ENCODE measurements around the gene PNPLA6.

Gene PNPLA6

GRCh38 chr19:7561325-7561724 is 25.8 kb downstream of the PNPLA6 start:
- no peaks in the 10 kb centered on the region for H3K36me3 ChIP-seq (ENCODE audit: insufficient read depth)
- H3K9ac ChIP-seq, result no peak overlapping the region
- H3K4me2 ChIP-seq, result no peak overlapping the region
- H4K20me1 ChIP-seq (ENCODE audit: insufficient read depth), result no peaks in the 10 kb centered on the region
- H3K79me2 ChIP-seq (ENCODE audit: insufficient read depth, low read depth), result no peaks in the 10 kb centered on the region
- no peaks in the 10 kb centered on the region; the same call in 1 of the 2 replicates for H3K27me3 ChIP-seq (ENCODE audit: insufficient read depth, low read depth)
- no peak overlapping the region for H3K27ac ChIP-seq
- H3K4me3 ChIP-seq (IDR thresholded peaks at IDR 0.05; ENCODE audit: insufficient read depth, low read depth, low read length), result no peak overlapping the region
- no peak overlapping the region for H2AFZ ChIP-seq (ENCODE audit: low read depth)
- H3K4me1 ChIP-seq (ENCODE audit: low read depth, poor library complexity, severe bottlenecking), result no peaks in the 10 kb centered on the region
- no peak for TF ChIP-seq CTCF (conservative IDR thresholded peaks at IDR 0.05; ENCODE audit: low read depth, low read length)

GRCh38 chr19:7562646-7563393 is 27.3 kb downstream of the PNPLA6 start:
- Histone ChIP-seq H2AFZ (ENCODE audit: low read depth) (no peak overlapping the region), H3K4me1 (ENCODE audit: low read depth, poor library complexity, severe bottlenecking) (no peaks in the 10 kb centered on the region), H3K27me3 (ENCODE audit: insufficient read depth, low read depth) (no peaks in the 10 kb centered on the region; the same call in 1 of the 2 replicates), H3K4me2 (no peak overlapping the region), H3K9ac (no peak overlapping the region), H3K79me2 (ENCODE audit: insufficient read depth, low read depth) (no peaks in the 10 kb centered on the region), H3K4me3 (IDR thresholded peaks at IDR 0.05; ENCODE audit: insufficient read depth, low read depth, low read length) (no peak overlapping the region), H3K27ac (no peak overlapping the region), H3K36me3 (ENCODE audit: insufficient read depth) (no peaks in the 10 kb centered on the region), H4K20me1 (ENCODE audit: insufficient read depth) (no peaks in the 10 kb centered on the region)
- no peak for TF ChIP-seq CTCF (conservative IDR thresholded peaks at IDR 0.05; ENCODE audit: low read depth, low read length)

GRCh38 chr19:7564866-7565265 is 29.3 kb downstream of the PNPLA6 start:
- H3K9ac ChIP-seq, result no peak overlapping the region
- H2AFZ ChIP-seq (ENCODE audit: low read depth), result no peak overlapping the region
- no peaks in the 10 kb centered on the region for H3K4me1 ChIP-seq (ENCODE audit: low read depth, poor library complexity, severe bottlenecking)
- H3K4me2 ChIP-seq, result no peak overlapping the region
- no peaks in the 10 kb centered on the region for H3K36me3 ChIP-seq (ENCODE audit: insufficient read depth)
- H4K20me1 ChIP-seq (ENCODE audit: insufficient read depth), result no peaks in the 10 kb centered on the region
- H3K4me3 ChIP-seq (IDR thresholded peaks at IDR 0.05; ENCODE audit: insufficient read depth, low read depth, low read length), result no peak overlapping the region
- no peaks in the 10 kb centered on the region; the same call in 1 of the 2 replicates for H3K27me3 ChIP-seq (ENCODE audit: insufficient read depth, low read depth)
- H3K27ac ChIP-seq, result no peak overlapping the region
- no peaks in the 10 kb centered on the region for H3K79me2 ChIP-seq (ENCODE audit: insufficient read depth, low read depth)
- TF ChIP-seq CTCF (conservative IDR thresholded peaks at IDR 0.05; ENCODE audit: low read depth, low read length), result no peak

- H3K36me3 ChIP-seq (ENCODE audit: insufficient read depth), result no peaks in the 10 kb centered on the region
- no peaks in the 10 kb centered on the region for H3K79me2 ChIP-seq (ENCODE audit: insufficient read depth, low read depth)
- no peaks in the 10 kb centered on the region; the same call in 1 of the 2 replicates for H3K27me3 ChIP-seq (ENCODE audit: insufficient read depth, low read depth)
- no peak overlapping the region for H3K4me2 ChIP-seq
- no peak overlapping the region for H2AFZ ChIP-seq (ENCODE audit: low read depth)
- TF ChIP-seq CTCF (conservative IDR thresholded peaks at IDR 0.05; ENCODE audit: low read depth, low read length), result no peak
- no peak overlapping the region for H3K9ac ChIP-seq
- no peaks in the 10 kb centered on the region for H3K4me1 ChIP-seq (ENCODE audit: low read depth, poor library complexity, severe bottlenecking)
- no peak overlapping the region for H3K4me3 ChIP-seq (IDR thresholded peaks at IDR 0.05; ENCODE audit: insufficient read depth, low read depth, low read length)
- H3K27ac ChIP-seq, result no peak overlapping the region
- H4K20me1 ChIP-seq (ENCODE audit: insufficient read depth), result no peaks in the 10 kb centered on the region
Measured at GRCh38 chr19:7565332-7565731, 29.8 kb downstream of the PNPLA6 start.

Data from KMS-11 (cell line).